Smooth muscle cell (in vitro differentiated cells): ENCODE measurements around the gene RHBDD1. TPM values are rescaled to one million over a fixed set of nuclear protein-coding genes. Genes with fewer than 3 reads are reported as not detected.
A peak's percentile ranks its signal among the peaks of the same experiment; 100 is the strongest.

Experiments
- DNase-seq: peaks from one replicate; lab custom pipeline; 2025; ENCODE audit not compliant: unreplicated experiment; lab: John Stamatoyannopoulos, UW
- H2AFZ ChIP-seq: fragments of 200-600 bp; sonication (generic); 2 replicates; pipeline ENCODE4 v1.6.0; 2016; ENCODE audit warnings: antibody characterized with exemption, low read depth, mild to moderate bottlenecking
- H3F3A ChIP-seq: fragments of 200-600 bp; sonication (generic); 2 replicates; pipeline ENCODE4 v1.6.0; 2017; ENCODE audit warnings: antibody characterized with exemption, low read depth
- H3K27ac ChIP-seq: fragments of 200-600 bp; sonication (generic); 2 replicates; pipeline ENCODE4 v1.5.1; 2016; ENCODE audit warnings: low read depth, mild to moderate bottlenecking
- H3K27me3 ChIP-seq: fragments of 200-600 bp; sonication (generic); 2 replicates; pipeline ENCODE4 v1.6.1; 2016; ENCODE audit warnings: low read depth, mild to moderate bottlenecking
- H3K36me3 ChIP-seq: fragments of 200-600 bp; sonication (generic); 2 replicates; pipeline ENCODE4 v1.5.1; 2016; ENCODE audit warnings: low read depth
- H3K4me1 ChIP-seq: fragments of 200-600 bp; sonication (generic); 2 replicates; pipeline ENCODE4 v1.5.1; 2016; ENCODE audit warnings: low read depth
- H3K4me2 ChIP-seq: fragments of 200-600 bp; sonication (generic); 2 replicates; pipeline ENCODE4 v1.6.0; 2016; ENCODE audit warnings: mild to moderate bottlenecking
- H3K4me3 ChIP-seq: fragments of 200-600 bp; sonication (generic); 2 replicates; pipeline ENCODE4 v1.5.1; 2016; ENCODE audit warnings: mild to moderate bottlenecking
- H3K79me2 ChIP-seq: fragments of 200-600 bp; sonication (generic); 2 replicates; pipeline ENCODE4 v1.6.0; 2016; ENCODE audit warnings: low read depth, mild to moderate bottlenecking
- H3K9ac ChIP-seq: fragments of 200-600 bp; sonication (generic); 2 replicates; pipeline ENCODE4 v1.6.0; 2016; ENCODE audit warnings: low read depth
- H3K9me3 ChIP-seq: fragments of 200-600 bp; sonication (generic); replicated peaks from 2 replicates; pipeline ENCODE4 v1.5.1; 2016; ENCODE audit warnings: low read depth
- H4K20me1 ChIP-seq: fragments of 200-600 bp; sonication (generic); 2 replicates; pipeline ENCODE4 v1.6.0; 2016; ENCODE audit warnings: low read depth
- WGBS: methylation state at CpG from one replicate; pipeline ENCODE4 v1.1.7; 2016; ENCODE audit warnings: low lambda C conversion rate; 5-methylcytosine and 5-hydroxymethylcytosine counted together
- polyA plus RNA-seq: library from polyadenylated mRNA; unstranded; fragments of >200 nt; fragmentation: Nextera tagmentation; extraction: Ambion mirVana; gene quantifications from 2 replicates; pipeline ENCODE4 v1.2.1, GENCODE V29; 2016
- total RNA-seq: library from RNA; depleted of rRNA; stranded (reverse); fragments of >200 nt; gene quantifications from 2 replicates; pipeline ENCODE4 v1.2.3, GENCODE V29; 2014
- TF ChIP-seq, protein P1 (sequence below): fragments of 200-600 bp; sonication (generic); IDR thresholded peaks from 2 replicates; pipeline ENCODE4 v1.5.1; 2017; ENCODE audit warnings: borderline replicate concordance, mild to moderate bottlenecking, antibody characterized with exemption; ENCODE audit not compliant: insufficient read depth, poor library complexity, severe bottlenecking

RHBDD1 gene
- total and polyA plus RNA-seq, 2 experiments from 2014 or later: 11.3 to 20.7 TPM

DNA sequence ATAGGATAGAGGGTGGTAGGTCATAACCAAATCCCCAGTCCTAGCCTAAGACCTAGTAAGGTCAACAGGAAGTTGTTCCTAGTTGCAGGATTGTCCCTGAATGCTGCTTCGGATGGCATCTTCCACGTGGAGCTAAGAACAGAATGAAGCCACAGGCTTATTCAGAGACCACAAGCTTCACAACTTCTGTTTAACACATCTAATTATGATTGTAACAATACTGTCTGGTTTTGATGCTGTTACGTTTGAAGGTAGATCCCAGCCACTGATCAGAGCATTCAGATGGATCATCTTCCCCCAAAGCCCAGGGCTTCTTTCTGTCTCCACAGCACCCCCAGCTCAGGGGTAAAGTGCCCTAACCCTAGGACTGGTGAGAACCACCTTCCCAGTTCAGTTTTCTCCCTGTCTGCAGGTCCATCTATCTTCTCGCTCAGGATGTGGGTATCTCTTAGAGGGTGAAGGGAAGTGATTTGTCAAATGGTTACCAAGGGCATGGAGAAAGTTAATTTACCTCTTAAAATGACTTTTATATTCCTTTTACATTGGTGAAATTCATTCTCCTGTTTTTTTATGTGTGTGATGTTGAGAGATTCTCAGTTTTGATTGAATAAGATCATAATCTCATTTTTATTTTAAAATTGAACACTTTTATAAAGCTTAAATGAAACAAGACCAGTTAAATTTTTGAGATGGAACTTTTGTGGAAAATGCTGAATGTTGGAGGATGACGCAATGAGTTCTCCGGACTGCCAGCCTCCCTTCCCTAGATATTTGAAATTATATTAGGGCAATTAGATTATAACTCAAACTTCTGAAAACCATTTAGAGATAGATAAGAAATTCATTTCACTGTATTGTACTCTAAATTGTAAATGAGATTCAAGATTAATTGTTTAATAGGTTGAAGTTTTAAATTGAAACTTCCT, 66.5 kb downstream of the RHBDD1 start:
- Histone ChIP-seq H4K20me1 (no peaks in the 10 kb centered on the region), H3K27ac (peak overlapping the region; percentile 46), H3F3A (no peaks in the 10 kb centered on the region), H3K4me2 (peak overlapping the region; percentile 36), H3K9ac (no peak overlapping the region), H3K9me3 (no peaks in the 10 kb centered on the region), H3K36me3 (no peaks in the 10 kb centered on the region), H3K27me3 (no peaks in the 10 kb centered on the region), H3K4me3 (no peak overlapping the region), H2AFZ (no peak overlapping the region), H3K4me1 (no peaks in the 10 kb centered on the region), H3K79me2 (no peaks in the 10 kb centered on the region)
- no peak for DNase-seq
- TF ChIP-seq, protein P1, sequence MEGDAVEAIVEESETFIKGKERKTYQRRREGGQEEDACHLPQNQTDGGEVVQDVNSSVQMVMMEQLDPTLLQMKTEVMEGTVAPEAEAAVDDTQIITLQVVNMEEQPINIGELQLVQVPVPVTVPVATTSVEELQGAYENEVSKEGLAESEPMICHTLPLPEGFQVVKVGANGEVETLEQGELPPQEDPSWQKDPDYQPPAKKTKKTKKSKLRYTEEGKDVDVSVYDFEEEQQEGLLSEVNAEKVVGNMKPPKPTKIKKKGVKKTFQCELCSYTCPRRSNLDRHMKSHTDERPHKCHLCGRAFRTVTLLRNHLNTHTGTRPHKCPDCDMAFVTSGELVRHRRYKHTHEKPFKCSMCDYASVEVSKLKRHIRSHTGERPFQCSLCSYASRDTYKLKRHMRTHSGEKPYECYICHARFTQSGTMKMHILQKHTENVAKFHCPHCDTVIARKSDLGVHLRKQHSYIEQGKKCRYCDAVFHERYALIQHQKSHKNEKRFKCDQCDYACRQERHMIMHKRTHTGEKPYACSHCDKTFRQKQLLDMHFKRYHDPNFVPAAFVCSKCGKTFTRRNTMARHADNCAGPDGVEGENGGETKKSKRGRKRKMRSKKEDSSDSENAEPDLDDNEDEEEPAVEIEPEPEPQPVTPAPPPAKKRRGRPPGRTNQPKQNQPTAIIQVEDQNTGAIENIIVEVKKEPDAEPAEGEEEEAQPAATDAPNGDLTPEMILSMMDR: no peak
- 83% methylated on average over 6 of the region's 6 CpGs for WGBS

DNA sequence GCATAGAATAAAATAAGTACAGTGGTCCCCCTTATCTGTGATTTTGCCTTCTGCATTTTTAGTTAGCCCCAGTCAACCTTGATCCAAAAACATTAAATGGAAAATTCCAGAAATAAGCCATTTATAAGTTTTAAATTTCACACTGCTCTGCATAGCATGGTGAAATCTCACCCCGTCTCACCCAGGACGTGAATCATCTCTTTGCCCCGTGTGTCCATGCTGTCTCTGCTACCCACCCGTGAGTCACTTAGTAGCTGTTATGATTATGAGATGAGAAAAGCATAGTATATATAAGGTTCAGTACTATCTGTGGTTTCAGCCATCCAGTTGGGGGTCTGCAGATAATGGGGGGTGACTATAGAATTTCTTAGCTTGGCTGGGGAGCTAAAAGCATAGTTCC, 67.3 kb downstream of the RHBDD1 start:
- Histone ChIP-seq H3K79me2 (no peaks in the 10 kb centered on the region), H3K4me1 (no peaks in the 10 kb centered on the region), H3K4me2 (peak overlapping the region; percentile 36), H3F3A (no peaks in the 10 kb centered on the region), H3K36me3 (no peaks in the 10 kb centered on the region), H2AFZ (no peak overlapping the region), H3K27me3 (no peaks in the 10 kb centered on the region), H3K4me3 (no peak overlapping the region), H3K9ac (no peak overlapping the region), H3K27ac (peak overlapping the region; percentile 46), H3K9me3 (no peaks in the 10 kb centered on the region), H4K20me1 (no peaks in the 10 kb centered on the region)
- WGBS: 31% methylated on average over 4 of the region's 4 CpGs
- TF ChIP-seq, protein P1: no peak
- DNase-seq: no peak

GRCh38 chr2:226904592-226904991, 68.7 kb downstream of the RHBDD1 start:
- no peaks in the 10 kb centered on the region for H3K79me2 ChIP-seq
- H3K9me3 ChIP-seq: no peaks in the 10 kb centered on the region
- no peak for DNase-seq
- no peaks in the 10 kb centered on the region for H3K36me3 ChIP-seq
- no peak overlapping the region for H3K4me2 ChIP-seq
- no peak overlapping the region for H3K9ac ChIP-seq
- H2AFZ ChIP-seq: no peak overlapping the region
- H3K4me3 ChIP-seq: no peak overlapping the region
- 99% methylated on average over 6 of the region's 6 CpGs for WGBS
- H3K27ac ChIP-seq: no peak overlapping the region
- no peaks in the 10 kb centered on the region for H3F3A ChIP-seq
- H3K27me3 ChIP-seq: no peaks in the 10 kb centered on the region
- no peaks in the 10 kb centered on the region for H4K20me1 ChIP-seq
- TF ChIP-seq, protein P1: no peak
- no peaks in the 10 kb centered on the region for H3K4me1 ChIP-seq
